ENCODE data around the gene OTUD6A. TPM values are rescaled to one million over a fixed set of nuclear protein-coding genes. Genes with fewer than 3 reads are reported as not detected.

Gene OTUD6A, protein sequence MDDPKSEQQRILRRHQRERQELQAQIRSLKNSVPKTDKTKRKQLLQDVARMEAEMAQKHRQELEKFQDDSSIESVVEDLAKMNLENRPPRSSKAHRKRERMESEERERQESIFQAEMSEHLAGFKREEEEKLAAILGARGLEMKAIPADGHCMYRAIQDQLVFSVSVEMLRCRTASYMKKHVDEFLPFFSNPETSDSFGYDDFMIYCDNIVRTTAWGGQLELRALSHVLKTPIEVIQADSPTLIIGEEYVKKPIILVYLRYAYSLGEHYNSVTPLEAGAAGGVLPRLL
- not detected in 2 replicates for total RNA-seq (2014; rRNA removed; shearing (Covaris generic))

DNA sequence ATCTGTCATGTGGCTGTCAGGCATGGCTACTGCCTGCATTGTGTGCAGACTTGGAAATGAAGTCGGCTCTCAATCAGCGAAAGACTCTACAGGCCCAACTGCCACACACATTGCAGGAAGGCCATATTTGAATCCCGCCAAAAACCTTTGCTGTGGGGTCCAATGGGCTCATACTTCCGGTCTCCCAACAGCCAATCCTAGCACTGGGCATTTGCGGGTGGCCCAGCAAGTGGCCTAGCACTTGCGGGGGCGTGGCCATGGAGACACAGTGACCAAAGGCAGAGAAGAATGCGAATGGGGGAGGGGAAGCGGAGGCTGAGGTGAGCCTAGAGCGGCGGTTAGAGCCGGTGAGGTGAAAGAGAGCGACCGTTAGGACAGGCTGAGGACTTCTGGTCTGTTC, at the start of gene OTUD6A:
Gene OTUD6A, plus strand, starts transcription at position 382 of the 400 bp plus-strand sequence. CDS start 68 bp downstream, outside the sequence.
- in situ Hi-C loops (cut with HindIII; ENCODE audit: low sequenced_read_pairs), result no loop called here
- DNase-seq (ENCODE audit: low spot score), result no peak

DNA sequence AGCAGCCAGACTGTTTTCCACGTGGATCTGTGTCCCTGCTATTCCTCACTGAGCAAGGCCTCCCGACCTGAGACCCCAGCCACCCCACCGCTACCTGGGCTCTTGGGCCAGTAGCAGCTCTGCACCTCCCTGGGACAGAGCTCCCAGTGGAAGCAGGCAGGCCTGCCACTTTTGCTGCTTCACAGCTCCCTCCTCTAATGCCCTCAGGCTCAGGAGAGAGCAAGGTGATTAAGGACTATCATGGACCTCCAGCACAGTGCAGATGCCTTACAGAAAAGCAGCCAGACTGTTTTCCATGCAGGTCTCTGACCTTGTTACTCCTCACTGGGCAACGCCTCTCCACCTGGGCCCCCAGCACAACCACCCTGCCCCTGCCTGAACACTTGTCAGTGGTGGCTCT, 49.5 kb upstream of the OTUD6A start:
- no peak for DNase-seq (ENCODE audit: low spot score)
- in situ Hi-C loops (cut with HindIII; ENCODE audit: low sequenced_read_pairs), result no loop called here

DNA sequence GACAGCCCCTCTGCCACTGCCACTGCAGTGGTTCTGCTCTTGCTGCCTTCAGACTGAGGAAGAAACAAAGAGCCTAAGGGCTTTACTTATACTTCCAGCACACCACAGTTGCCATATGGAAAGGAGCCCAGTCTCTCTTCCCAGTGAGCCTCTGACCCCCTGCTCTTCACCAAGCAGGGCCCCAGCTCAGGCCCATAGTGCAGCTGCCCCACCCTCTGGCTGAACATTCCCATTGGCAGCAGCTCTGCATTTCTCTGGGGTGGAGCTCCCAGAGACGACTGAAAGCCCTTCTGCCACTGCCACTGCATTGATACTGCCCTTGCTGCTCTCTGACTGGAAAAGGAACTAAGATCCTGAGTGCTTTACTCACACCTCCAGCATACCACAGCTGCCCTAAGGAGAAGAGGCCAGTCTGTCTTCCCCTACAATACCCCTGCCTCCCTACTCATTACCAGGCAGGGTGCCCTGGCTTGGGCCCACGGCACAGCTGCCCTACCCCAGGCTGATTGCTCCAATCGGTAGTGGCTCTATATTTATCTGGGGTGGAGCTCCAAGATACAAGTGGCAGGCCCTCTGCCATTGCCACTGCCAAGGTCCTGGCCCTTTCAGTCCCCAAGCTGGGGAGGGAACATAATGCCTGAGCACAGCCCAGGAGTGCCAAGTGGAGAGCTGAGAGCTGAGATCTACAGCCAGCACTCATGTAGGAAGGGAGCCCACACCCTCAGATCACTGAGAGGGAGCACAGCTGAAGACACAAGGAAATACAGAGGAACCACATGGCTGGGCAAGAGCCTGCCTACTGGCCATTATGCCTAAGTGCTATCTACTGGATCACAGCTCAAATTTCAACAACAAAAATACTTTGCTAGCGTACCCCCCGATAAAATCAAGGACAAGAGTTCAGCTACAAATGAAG, 48.5 kb upstream of the OTUD6A start:
- in situ Hi-C loops (cut with HindIII; ENCODE audit: low sequenced_read_pairs), result no loop called here
- no peak for DNase-seq (ENCODE audit: low spot score)

DNA sequence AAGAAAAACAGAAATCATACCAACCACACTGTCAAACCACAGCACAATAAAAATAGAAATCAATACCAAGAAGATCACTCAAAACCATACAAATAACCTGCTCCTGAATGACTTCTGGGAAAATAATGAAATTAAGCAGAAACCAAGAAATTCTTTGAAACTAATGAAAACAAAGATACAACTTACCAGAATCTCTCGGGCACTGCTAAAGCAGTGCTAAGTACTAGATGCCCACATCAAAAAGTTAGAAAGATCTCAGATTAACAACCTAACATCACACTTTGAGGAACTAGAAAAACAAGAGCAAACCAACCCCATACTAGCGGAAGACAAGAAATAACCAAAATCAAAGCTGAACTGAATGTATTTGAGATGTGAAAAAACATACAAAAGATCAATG, 45.7 kb upstream of the OTUD6A start:
- in situ Hi-C loops (cut with HindIII; ENCODE audit: low sequenced_read_pairs), result no loop called here
- no peak for DNase-seq (ENCODE audit: low spot score)

DNA sequence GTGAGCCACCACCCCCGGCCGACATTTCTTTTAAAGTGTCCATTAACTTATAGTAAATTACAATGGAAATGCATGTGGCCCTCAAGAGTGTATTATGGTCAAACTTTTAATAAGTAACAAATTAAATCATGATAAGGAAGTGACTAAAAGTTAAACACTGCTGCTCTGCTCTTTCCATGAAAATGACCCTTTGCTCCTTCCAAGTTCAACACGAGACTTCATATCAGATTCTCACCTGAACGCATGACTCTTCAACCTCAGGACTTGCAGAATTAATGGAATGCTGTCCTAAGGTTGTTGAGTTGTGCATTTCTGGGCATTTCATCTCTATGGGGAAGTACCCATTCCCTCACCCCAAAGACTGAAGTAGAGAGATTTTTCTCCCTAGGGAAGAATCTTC, 39.6 kb upstream of the OTUD6A start:
- DNase-seq (ENCODE audit: low spot score), result no peak
- in situ Hi-C loops (cut with HindIII; ENCODE audit: low sequenced_read_pairs), result no loop called here

DNA sequence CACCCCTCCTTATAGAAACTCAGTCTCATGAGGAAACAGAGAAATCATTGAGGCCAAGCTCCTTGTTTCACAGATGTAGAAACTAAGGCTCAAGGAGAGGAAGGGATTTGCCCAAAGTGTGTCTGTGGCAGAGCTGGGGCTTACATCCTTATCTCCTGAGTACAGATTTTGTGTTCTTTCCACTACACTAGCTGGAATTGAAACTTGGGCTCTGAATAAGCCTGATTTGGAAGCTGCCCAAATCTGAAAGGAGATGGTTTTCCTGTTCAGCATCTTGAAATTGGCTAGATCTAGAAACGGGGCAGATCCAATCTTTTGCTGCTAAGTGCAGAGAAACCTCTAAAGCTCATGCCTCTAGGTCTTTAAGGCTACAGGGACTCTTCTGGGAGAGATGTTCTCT, 36.8 kb upstream of the OTUD6A start:
- in situ Hi-C loops (cut with HindIII; ENCODE audit: low sequenced_read_pairs), result no loop called here
- no peak for DNase-seq (ENCODE audit: low spot score)

DNA sequence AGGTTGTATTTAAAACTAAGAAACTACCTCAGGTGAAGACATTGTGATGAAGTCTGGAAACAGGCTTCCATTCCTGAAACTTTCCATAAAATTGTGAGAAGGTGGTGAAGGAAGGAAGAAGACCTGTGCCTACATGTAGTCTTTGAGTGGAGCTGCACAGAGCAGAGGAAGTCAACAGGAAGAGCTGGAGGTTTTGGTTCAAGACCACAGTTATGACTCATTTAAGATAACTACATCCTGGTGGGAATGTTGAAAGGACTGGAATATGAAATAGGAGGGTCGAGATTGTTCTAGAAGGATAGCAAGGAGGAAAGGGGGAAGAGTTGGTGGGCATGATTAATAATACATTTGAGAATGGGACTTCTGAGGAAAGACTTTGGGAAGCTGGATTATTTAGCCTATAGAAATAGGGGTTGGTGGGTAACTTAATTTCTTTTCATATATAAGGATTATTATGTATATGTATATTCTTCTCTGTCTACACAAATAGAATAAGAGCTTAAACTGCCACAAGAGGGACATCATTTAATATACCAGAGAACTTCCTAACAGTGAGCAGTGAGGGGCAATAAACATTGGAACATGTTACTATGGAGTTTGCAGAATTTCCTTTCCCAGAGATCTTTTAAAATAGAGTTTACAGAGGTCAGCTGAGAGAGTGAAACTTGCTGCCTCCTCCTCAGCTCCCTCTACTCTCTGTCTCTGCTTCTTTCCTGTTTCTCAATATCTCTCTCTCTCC, 36.0 kb upstream of the OTUD6A start:
- DNase-seq (ENCODE audit: low spot score), result no peak
- in situ Hi-C loops (cut with HindIII; ENCODE audit: low sequenced_read_pairs), result no loop called here

DNA sequence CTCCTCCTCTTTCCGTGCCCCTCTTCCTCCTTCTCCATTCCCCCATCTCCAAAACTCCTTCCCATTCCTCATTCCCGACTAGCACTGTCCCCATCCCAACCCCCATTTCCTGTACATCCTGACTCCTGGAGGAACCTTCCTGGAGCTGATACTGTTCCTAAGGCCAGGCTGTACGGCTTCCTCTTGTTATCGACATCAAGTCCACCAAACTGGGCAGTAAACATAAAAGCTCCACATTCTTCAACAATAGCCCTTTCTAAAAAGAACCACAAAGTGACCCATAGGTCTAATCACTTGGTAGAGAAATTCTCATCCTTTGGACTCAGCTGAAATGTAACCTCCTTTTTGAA, 35.4 kb upstream of the OTUD6A start:
- DNase-seq (ENCODE audit: low spot score), result no peak
- in situ Hi-C loops (cut with HindIII; ENCODE audit: low sequenced_read_pairs), result no loop called here

DNA sequence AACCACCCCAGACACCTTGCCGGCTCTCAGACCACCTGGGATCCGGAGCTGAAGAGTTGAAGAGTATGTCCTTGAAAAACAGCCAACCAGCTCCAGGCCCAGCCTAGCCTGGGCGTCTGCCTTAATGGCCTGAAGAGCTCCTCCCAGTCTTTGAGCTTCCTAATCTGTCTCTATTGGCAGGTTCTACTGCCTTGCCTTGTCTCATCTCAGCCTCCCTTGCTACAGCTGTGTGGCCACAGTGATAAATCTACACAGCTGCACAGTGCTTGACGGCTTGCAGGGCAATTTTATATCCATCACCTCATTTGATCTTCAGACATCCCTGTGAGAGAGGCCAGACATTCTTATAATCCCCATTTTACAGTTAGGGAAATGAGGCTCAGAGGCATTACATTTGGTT, 32.4 kb upstream of the OTUD6A start:
- in situ Hi-C loops (cut with HindIII; ENCODE audit: low sequenced_read_pairs), result no loop called here
- DNase-seq (ENCODE audit: low spot score), result no peak

DNA sequence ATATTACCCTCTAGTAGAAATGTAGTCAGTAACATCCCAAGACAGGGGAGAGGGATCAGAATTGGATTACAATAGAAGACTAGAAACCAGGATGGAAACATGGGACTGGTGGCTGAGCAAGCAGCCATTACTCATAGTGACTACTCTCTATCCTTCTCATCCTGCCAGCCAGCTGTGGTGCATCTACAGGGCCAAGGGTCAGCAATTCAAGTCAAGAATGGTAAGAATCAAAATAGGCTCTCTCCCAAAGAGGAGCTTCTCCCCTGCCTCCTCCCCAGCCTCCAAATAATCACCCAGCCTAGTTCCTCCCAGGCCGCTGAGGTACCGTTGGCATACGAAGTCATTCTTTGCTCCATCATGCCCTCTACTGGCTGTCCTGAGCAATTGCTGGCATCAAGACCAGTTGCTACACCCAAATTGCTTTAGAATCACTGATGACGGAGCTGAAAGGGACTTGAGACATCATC, 31.9 kb upstream of the OTUD6A start:
- peak; percentile 61 for DNase-seq (ENCODE audit: low spot score)
- in situ Hi-C loops (cut with HindIII; ENCODE audit: low sequenced_read_pairs), result no loop called here

DNA sequence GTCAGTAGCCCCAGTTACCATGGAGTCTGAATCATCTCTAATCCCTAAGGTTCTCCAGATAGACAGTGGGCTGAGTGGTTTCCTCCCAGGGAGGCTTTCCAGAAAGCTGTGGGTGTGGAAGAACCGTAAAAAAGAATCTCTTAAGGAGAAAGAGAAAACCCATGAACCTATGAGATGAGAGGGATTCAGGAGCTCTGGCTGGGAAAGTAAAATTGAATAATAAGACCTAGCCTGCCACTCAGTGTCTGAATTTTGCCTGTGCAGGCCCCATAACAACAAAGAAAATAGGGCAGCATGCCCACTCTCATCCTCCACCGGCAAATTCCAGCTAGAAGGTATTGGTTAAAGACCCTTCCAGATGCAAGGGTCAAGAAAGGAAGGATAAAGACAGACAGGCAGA, 29.5 kb upstream of the OTUD6A start:
- in situ Hi-C loops (cut with HindIII; ENCODE audit: low sequenced_read_pairs), result no loop called here
- no peak for DNase-seq (ENCODE audit: low spot score)

DNA sequence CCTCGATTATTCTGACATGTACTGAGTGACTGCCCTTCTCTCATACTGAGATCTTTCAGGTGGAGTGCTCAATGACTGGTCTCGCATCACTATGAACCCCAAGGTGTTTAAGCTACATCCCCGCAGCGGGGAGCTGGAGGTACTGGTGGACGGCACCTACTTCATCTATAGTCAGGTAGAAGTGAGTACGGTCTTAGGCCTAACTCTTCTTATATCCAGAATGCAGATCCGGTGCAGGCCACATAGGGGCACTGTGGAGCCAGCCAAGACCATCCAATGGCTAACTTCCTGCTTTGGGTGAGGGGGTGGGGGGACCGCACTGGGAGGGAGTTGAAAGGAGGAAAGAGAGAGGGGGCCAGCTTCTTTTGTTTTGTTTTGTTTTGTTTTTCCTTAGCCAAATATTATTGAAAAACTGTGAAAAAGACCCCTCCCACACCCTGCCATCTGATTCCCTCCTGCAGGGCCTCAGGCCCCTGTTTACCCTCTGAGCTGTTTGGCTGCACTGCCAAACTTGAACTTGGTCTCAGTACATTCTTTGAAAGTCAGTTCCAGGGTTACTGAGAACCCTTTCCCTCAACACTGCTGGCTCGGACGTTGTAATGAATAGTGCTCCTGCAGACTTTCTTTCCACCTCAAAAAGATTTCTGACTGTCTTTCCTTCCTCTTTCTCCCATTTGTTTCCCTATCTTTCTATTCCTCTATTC, 28.8 kb upstream of the OTUD6A start:
- in situ Hi-C loops (cut with HindIII; ENCODE audit: low sequenced_read_pairs), result no loop called here
- peak; percentile 5 for DNase-seq (ENCODE audit: low spot score)

DNA sequence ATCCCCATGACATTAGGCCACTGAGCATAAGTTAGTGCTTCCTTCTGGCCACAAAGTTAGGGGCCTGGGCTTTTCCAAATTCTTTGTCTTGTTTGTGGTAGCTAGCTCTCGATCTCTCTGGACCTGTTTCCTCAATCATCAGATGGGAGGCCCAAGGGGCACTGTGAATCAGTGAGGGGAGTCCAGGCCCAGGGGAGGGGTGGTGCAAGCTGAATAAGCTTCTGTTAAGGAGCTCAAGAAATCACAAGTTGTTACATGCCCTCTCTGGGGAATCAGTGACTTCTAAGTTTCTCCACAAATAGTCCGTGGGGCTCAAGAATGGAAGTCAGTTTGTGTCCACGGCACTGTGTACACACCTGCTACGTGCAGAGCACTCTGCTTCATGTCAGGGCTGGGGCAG, 27.6 kb upstream of the OTUD6A start:
- in situ Hi-C loops (cut with HindIII; ENCODE audit: low sequenced_read_pairs), result no loop called here
- no peak for DNase-seq (ENCODE audit: low spot score)

DNA sequence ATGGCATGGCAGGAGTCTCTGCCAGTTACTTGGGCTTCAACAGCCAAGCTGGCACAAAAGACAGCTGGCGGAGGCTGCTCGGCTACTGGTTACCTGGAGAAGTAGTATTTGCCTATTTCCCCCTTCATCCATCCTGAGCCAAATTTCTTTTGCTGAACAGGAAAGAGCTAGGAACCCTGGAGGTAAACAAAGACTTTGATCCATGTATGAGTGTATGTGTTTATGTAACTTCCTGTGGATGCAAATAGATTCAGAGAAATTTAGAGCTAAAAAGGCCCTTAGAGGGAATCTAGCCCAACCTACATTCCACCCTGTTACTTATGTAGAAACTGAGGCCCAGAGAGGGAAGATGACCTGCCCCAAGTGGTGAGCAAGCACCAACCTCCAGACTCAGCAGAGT, 23.7 kb upstream of the OTUD6A start:
- in situ Hi-C loops (cut with HindIII; ENCODE audit: low sequenced_read_pairs), result no loop called here
- no peak for DNase-seq (ENCODE audit: low spot score)

DNA sequence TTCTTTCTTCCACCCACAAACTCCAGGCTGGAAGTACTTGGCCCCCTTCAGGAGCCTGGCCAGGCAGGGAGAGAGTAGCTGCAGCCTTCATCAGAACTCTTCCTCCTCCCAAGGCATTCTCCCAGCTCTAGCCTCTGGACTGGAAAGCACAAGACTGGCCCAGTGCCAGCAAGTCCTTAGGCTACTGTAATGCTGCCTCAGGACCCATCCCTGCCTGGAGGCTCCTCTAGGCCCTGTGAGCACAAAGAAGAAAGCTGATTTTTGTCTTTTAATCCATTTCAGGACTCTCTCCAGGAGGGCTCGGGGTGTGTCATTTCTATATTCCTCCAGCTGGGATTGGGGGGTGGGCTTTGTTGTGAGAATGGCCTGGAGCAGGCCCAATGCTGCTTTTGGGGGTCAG, 23.3 kb upstream of the OTUD6A start:
- in situ Hi-C loops (cut with HindIII; ENCODE audit: low sequenced_read_pairs), result no loop called here
- no peak for DNase-seq (ENCODE audit: low spot score)

DNA sequence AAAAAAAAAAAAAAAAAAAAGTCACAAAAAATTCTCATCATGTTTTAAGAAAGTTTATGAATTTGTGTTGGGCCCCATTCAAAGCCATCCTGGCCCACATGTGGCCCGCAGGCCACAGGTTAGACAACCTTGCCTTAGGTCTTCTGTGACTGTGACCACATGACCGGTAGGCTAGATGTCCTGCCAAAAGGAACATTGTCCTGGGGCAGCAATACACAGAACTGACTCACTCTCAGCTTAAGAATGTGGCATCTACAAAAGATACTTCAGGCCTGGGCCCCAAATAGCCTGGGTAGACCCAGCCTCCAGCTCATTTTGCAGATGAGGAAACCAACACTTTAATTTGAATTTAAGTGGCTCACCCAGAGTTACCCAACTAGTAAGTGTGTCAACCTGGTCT, 22.5 kb upstream of the OTUD6A start:
- in situ Hi-C loops (cut with HindIII; ENCODE audit: low sequenced_read_pairs), result no loop called here
- no peak for DNase-seq (ENCODE audit: low spot score)

DNA sequence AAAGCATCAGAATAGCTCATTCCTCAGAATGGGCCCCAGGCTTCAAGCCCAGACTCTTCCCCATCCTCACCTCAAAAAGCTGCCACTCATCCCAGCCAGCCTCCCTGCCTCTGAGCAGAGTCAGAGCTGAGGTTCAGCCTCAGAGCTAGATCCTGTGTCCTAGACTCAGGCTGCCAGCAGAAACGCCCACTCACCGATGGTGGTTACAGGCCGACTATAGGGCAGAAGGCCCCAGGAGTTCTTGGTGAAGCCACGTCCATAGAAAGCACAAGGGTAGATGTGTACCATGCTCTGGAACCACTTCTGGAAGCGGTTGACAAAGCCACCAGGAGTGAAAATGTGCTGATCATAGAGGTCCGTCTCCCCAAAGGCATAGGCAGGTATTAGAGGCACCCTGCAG, 20.3 kb upstream of the OTUD6A start:
- DNase-seq (ENCODE audit: low spot score), result no peak
- in situ Hi-C loops (cut with HindIII; ENCODE audit: low sequenced_read_pairs), result no loop called here

DNA sequence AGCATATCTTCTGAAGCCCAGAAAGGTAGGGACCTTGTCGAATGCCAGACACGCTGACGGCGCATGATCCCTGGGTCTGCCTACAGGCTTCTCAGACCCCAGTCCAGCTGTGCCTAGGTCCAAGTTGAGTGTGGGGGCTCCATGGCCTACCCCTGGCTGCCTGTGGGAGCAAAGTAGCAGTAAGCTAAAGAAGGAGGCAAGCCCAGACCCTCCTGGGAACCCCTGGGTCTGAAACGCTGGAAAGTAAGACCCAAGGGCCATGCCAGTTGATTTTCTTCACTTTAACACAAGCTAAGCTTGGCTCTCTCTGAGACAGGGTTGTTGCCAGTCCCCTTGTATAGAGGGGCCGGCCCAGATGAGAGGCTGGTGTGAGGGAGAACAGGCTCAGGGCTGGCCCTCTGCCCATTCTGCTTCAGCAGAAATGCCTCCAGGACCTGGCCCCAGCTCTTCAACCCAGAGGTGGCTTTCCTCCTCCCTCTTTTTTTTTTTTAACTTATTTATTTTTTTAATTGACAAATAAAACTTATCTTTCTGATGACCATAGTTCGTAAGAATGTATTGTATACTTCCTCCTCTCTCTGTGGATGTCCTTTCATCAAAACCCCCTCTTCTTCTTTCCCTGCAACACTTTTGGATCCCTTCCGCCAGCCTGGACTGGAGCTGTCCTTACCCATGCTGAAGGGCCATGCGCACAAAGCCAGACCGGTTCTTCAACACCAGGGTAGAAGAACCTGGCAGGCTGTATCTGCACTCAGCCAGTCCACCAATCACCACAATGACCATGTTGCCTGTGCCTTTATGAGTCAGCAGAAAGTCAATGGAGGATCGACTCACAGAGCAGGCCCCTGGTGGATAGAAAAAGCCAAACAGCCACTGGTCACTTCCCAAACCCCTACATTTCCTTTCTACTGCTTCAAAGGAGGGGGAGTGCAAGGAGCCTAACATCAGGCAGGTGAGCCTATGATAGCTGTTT, 19.6 kb upstream of the OTUD6A start:
- no peak for DNase-seq (ENCODE audit: low spot score)
- in situ Hi-C loops (cut with HindIII; ENCODE audit: low sequenced_read_pairs), result no loop called here

All from G401 (cell line).